Kidney (tissue), 14 donors: ENCODE data around the gene THAP9. TPM values are rescaled to one million over a fixed set of nuclear protein-coding genes. Genes with fewer than 3 reads are reported as not detected.

Source experiments
- DNase-seq, 5 donors: peaks; one replicate each; pipeline ENCODE4 v3.0.0-alpha.2; 2013 to 2020
- FAIRE-seq: peaks from 2 replicates; lab custom pipeline; 2012; peaks lifted over from hg19 to GRCh38; lab: Jason Lieb, UNC
- H3K27ac ChIP-seq, 2 donors: one replicate each; pipeline ENCODE4 v1.7.0; 2013; ENCODE audit warnings: low read depth in 2 of 2, low read length in 2 of 2, inconsistent platforms in 1 of 2
- H3K27me3 ChIP-seq: one replicate; pipeline ENCODE4 v1.7.1; 2013; ENCODE audit warnings: low read length, inconsistent platforms; ENCODE audit not compliant: control insufficient read depth, insufficient read depth
- H3K36me3 ChIP-seq, 3 donors: one replicate each; pipeline versions ENCODE4 v1.7.0 to v1.7.1; 2013; ENCODE audit warnings: low read length in 3 of 3, control low read depth in 1 of 3, inconsistent platforms in 1 of 3; ENCODE audit not compliant: insufficient read depth in 3 of 3, control insufficient read depth in 2 of 3
- H3K4me1 ChIP-seq, 3 donors: one replicate each; pipeline versions ENCODE4 v1.7.0 to v1.7.1; 2013; ENCODE audit warnings: low read length in 3 of 3, inconsistent platforms in 1 of 3, low read depth in 1 of 3; ENCODE audit not compliant: control insufficient read depth in 2 of 3, insufficient read depth in 2 of 3
- H3K4me3 ChIP-seq, 3 donors: one replicate each; pipeline versions ENCODE4 v1.7.0 to v1.8.1; 2013; ENCODE audit warnings: low read length in 3 of 3, control low read depth in 1 of 3, inconsistent platforms in 1 of 3
- H3K9ac ChIP-seq, 3 donors: one replicate each; pipeline versions ENCODE4 v1.7.0 to v1.7.1; 2013; ENCODE audit warnings: low read length in 3 of 3, control low read depth in 1 of 3, inconsistent platforms in 1 of 3
- H3K9me3 ChIP-seq, 3 donors: one replicate each; pipeline versions ENCODE4 v1.7.0 to v1.7.1; 2013; ENCODE audit warnings: low read length in 3 of 3, control low read depth in 1 of 3, inconsistent platforms in 1 of 3; ENCODE audit not compliant: control insufficient read depth in 2 of 3, insufficient read depth in 1 of 3
- intact Hi-C: fragments of 100-400 bp; cut with DNase I; formaldehyde crosslinking; loops from one replicate; pipeline ENCODE4 v1.11.1; 2022
- polyA plus RNA-seq: library from polyadenylated mRNA; stranded (reverse); fragments of 350-450 nt; fragmentation: Illumina TruSeq; extraction: RNeasy Lipid Tissue Mini Kit (QIAGEN cat#74804); gene quantifications from one replicate; pipeline ENCODE4 v1.2.3, GENCODE V29; 2014; ENCODE audit warnings: low read depth, low replicate concordance; ENCODE audit not compliant: insufficient read depth
- total RNA-seq: library from RNA; stranded (reverse); fragmentation: NEBNext Ultra II Directional; extraction: Animal tissue kit (Norgen Biotek cat#: 25700); gene quantifications from one replicate; pipeline ENCODE4 v1.2.1, GENCODE V29; 2021
- TF ChIP-seq, protein P1 (sequence below): IDR thresholded peaks from 3 replicates; pipeline ENCODE4 v1.5.1; 2012; ENCODE audit warnings: mild to moderate bottlenecking, moderate library complexity, borderline replicate concordance; ENCODE audit not compliant: insufficient read depth; ENCODE audit errors: extremely low read depth
- donor health status: control.
- donor health status: control.
- donor health status: control.
- donor health status: control.
- donor health status: control.
- donor health status: DM: yes; HTN: yes; CAD: no.
- donor health status: Normal renal cell carcinoma (clear cell type).

THAP9 gene
- total and polyA plus RNA-seq, 2 donors from 2014 or later: 2.6 to 5.6 TPM

DNA sequence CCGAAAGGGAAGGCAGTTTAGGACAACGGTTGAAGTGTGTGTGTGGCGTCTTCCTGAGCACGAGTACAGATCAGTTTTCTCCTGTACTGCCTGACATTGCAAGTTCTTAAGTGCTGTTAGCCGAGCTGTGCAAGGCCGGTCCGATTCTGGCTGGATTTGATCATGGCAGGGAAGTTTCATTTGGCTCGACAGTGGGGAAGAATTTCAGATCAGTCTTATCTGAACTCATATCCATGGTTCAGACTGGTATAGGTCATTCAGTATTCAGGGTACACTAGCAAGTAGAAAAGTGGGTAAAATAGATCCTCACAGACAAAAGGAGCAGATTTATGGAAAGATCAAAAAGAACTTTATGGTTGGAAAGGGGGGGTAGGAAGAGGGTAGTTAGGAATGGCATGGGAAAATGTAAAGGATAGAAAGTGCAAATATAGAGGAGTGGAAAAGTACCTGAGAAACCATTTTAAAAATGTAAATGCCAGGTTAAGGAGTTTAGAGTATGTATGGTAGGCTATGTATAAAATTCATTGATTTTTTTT is 716 bp downstream of the THAP9 start:
- FAIRE-seq (no peak), DNase-seq (no peak)
- Histone ChIP-seq H3K27ac (peak overlapping the region; percentile 99), H3K4me1 (peaks cover 0 to 8% (median 3%) of the 10 kb centered on the region in 3 donors), H3K9ac (peak overlapping the region; percentile 94 to 99 (median 97)), H3K4me3 (peak overlapping the region; percentile 92 to 100 (median 100)), H3K27me3 (no peaks in the 10 kb centered on the region), H3K9me3 (no peaks in the 10 kb centered on the region), H3K36me3 (peaks cover 0 to 2% (median 0%) of the 10 kb centered on the region in 3 donors)
- TF ChIP-seq, protein P1, sequence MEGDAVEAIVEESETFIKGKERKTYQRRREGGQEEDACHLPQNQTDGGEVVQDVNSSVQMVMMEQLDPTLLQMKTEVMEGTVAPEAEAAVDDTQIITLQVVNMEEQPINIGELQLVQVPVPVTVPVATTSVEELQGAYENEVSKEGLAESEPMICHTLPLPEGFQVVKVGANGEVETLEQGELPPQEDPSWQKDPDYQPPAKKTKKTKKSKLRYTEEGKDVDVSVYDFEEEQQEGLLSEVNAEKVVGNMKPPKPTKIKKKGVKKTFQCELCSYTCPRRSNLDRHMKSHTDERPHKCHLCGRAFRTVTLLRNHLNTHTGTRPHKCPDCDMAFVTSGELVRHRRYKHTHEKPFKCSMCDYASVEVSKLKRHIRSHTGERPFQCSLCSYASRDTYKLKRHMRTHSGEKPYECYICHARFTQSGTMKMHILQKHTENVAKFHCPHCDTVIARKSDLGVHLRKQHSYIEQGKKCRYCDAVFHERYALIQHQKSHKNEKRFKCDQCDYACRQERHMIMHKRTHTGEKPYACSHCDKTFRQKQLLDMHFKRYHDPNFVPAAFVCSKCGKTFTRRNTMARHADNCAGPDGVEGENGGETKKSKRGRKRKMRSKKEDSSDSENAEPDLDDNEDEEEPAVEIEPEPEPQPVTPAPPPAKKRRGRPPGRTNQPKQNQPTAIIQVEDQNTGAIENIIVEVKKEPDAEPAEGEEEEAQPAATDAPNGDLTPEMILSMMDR: no peak
- intact Hi-C loops: no loop called here

DNA sequence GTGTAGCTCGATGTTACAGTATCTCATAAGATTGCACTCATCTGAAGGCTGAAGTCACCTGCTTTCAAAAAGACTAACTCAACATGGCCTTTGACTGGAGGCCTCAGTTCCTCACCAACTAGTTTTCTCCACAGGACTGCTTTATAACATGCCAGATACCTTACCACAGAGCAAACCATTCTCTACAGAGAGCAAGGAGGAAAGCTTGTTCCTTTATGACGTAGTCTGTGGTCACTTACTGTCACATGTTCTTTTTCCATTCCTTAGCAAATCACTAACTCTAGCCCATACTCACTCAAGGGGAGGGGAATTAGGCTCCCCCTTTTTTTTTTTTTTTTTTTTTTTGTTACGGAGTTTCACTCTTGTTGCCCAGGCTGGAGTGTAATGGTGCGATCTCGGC is 3.2 kb downstream of the THAP9 start:
- TF ChIP-seq, protein P1: no peak
- no peak for FAIRE-seq
- Histone ChIP-seq H3K9me3 (no peaks in the 10 kb centered on the region), H3K27me3 (no peaks in the 10 kb centered on the region), H3K4me3 (no peak overlapping the region), H3K36me3 (peaks cover 0 to 2% (median 0%) of the 10 kb centered on the region in 3 donors), H3K4me1 (peaks cover 0 to 8% (median 0%) of the 10 kb centered on the region in 3 donors), H3K27ac (no peak overlapping the region), H3K9ac (no peak overlapping the region)
- intact Hi-C loops: no loop called here
- no peak for DNase-seq

DNA sequence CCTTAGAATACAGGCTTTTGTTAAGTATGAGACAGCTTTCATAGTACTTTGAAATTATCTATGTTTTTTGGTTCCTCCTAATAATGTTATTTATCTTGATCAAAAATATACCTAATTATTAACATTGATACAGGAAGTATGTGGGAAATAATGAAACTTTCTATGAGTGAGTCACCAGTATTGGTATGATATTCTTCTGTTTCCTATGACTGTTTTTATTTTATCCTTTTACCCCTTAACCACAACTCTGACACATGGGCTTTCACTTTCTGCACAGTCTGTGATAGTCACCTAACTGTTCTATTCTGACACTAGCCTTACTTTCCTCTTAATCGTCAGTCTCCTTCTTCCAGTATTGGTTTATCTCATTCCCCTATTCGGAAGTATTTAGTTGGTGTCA is 4.7 kb downstream of the THAP9 start:
- no peak overlapping the region for H3K4me3 ChIP-seq
- no peaks in the 10 kb centered on the region for H3K27me3 ChIP-seq
- peaks cover 0 to 4% (median 0%) of the 10 kb centered on the region in 3 donors for H3K4me1 ChIP-seq
- intact Hi-C loops: no loop called here
- TF ChIP-seq, protein P1: no peak
- no peak overlapping the region for H3K9ac ChIP-seq
- H3K9me3 ChIP-seq: no peaks in the 10 kb centered on the region
- no peak for FAIRE-seq
- DNase-seq: no peak
- H3K27ac ChIP-seq: no peak overlapping the region
- peaks cover 0 to 2% (median 0%) of the 10 kb centered on the region in 3 donors for H3K36me3 ChIP-seq
